ENCODE data around the gene FAHD2A.

The FAHD2A gene

DNA sequence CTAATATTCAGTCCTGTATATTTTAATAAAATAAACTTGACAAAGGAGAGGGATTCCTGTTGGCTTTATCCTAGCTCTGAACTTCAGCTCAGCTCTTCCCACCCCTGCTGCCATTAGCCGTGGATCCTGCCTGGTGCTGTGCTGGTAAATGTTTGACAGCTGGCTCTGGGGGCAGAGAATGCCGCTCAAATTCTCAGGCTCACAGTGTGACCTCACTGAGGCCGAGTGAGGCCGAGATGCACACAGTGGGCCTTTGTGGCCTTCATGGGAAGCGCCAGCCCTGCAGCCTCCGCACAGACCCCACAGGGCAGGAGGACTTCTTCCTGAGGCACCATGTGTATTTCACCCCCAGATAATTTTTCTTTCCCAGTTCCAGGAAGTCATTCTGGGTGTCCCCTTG is 16.5 kb upstream of the FAHD2A start:
- no peak overlapping the region for H3K4me3 ChIP-seq (ENCODE audit: low read depth, low read length)
- no peak for DNase-seq (ENCODE audit: low read depth)
- TF ChIP-seq, protein P1, sequence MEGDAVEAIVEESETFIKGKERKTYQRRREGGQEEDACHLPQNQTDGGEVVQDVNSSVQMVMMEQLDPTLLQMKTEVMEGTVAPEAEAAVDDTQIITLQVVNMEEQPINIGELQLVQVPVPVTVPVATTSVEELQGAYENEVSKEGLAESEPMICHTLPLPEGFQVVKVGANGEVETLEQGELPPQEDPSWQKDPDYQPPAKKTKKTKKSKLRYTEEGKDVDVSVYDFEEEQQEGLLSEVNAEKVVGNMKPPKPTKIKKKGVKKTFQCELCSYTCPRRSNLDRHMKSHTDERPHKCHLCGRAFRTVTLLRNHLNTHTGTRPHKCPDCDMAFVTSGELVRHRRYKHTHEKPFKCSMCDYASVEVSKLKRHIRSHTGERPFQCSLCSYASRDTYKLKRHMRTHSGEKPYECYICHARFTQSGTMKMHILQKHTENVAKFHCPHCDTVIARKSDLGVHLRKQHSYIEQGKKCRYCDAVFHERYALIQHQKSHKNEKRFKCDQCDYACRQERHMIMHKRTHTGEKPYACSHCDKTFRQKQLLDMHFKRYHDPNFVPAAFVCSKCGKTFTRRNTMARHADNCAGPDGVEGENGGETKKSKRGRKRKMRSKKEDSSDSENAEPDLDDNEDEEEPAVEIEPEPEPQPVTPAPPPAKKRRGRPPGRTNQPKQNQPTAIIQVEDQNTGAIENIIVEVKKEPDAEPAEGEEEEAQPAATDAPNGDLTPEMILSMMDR (IDR thresholded peaks at IDR 0.05; ENCODE audit: insufficient read depth, low read depth, low read length, missing control alignments) = no peak

DNA sequence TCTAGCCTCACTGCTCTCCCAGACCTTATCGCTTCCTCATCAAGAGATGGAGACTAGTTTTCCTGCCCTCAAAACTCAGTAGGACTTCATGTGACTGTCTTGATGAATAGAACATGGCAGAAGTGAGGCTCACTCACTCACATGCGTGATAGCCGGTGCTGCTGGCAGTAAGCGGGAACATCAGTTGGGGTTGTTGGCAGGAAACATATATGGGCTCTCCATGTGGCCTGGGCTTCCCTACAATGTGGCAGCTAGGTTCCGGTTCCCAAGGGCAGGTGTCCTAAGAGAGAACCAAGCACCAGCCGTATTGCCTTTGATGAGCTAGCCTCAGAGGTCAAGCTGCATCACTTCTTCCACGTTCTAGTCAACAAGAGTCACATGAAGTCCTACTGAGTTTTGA is 15.2 kb upstream of the FAHD2A start:
- no peak for DNase-seq (ENCODE audit: low read depth)
- H3K4me3 ChIP-seq (ENCODE audit: low read depth, low read length) = no peak overlapping the region
- TF ChIP-seq, protein P1 (IDR thresholded peaks at IDR 0.05; ENCODE audit: insufficient read depth, low read depth, low read length, missing control alignments) = no peak

DNA sequence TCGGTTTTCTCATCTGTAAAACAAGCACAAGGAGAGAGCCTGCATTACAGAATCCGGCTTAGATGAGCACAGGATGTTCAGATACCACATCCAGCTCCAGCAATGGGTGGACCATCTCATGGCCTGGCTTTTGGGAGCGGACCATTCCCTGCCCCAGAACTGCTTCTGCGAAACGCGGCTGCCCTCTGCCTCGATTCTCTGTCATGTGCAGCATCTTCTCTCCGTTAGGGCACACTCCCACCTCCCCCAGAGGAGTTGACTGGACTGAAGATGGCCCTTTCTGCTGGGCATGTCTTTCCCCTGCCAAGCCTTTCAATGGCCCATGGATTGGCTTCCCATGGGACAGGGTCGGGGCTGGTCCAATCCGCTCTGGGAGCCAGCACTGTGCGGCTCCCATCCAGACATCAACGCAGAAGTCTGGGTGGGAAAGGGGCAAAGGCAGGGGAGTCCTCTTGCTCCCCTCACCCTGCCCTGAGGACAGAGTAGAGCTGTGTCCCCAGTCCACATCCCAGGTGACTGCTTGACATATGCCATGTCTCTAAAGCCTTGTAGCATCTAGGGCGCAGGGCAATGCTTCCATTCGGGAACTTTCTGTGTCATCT is 14.3 kb upstream of the FAHD2A start:
- no peak overlapping the region for H3K4me3 ChIP-seq (ENCODE audit: low read depth, low read length)
- DNase-seq (ENCODE audit: low read depth) = no peak
- TF ChIP-seq, protein P1 (IDR thresholded peaks at IDR 0.05; ENCODE audit: insufficient read depth, low read depth, low read length, missing control alignments) = no peak

DNA sequence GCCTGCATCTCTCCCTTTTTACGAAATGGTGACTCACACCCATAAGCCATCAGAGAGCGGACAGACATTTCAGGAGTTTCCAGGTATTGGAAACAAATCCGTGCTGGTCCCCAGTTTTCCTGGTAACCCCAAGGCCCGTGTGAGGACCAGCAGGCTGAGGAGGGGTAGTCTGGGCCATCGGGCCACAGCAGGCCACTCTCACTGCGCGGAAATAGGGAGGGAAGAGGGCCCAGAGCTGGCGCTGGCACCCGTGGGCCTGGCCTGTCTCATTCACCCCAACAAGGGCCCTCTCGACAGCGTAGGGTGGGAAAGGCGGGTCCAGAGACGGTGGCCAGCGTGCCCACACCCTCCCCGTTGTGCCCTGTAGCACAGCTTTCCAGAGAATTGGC is 13.7 kb upstream of the FAHD2A start:
- H3K4me3 ChIP-seq (ENCODE audit: low read depth, low read length) = no peak overlapping the region
- TF ChIP-seq, protein P1 (IDR thresholded peaks at IDR 0.05; ENCODE audit: insufficient read depth, low read depth, low read length, missing control alignments) = no peak
- DNase-seq (ENCODE audit: low read depth) = no peak

DNA sequence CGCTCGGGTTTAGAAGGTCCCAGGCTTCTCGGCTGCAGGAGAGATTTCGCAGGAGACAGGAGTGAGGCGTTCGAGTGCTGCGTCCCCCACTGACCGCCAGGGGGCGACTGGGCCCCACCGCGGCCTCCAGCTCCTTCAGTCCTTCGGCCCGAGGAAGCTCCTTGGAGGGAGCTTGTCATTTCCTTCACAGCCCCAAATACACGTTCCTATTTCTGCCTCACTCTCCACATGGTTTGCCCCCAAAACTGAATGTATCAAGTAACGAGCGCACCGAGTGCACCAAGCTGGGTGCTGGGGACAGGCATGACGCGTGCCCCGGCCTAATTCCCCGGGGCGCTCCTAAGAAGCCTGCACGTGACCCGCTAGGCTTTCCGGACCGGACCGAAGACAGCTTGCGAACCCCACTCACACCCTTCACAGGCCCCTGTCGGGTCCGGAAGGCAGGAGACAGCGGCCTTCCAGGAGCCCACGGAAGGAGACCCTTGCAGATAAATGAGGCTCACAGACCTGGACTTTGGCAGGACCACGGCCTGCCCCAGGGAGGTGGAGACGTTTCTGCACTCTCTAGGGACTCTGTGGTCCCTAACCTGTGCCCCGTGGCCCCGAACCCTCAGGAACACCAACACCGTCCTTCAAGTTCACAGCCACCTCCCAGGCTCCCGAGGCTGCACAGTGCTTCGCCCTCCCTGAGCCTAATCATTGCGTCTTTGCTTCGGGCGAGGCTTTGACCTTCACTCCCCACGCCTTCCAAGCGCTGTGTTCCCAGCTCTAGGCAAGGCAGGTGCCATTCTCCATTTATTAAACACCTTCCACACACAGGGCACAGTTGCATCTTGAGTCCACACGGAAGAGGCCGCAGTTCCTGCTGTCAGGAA is 13.0 kb upstream of the FAHD2A start:
- TF ChIP-seq, protein P1 (IDR thresholded peaks at IDR 0.05; ENCODE audit: insufficient read depth, low read depth, low read length, missing control alignments) = peak; percentile 95
- DNase-seq (ENCODE audit: low read depth) = peak; percentile 57
- no peak overlapping the region for H3K4me3 ChIP-seq (ENCODE audit: low read depth, low read length)

DNA sequence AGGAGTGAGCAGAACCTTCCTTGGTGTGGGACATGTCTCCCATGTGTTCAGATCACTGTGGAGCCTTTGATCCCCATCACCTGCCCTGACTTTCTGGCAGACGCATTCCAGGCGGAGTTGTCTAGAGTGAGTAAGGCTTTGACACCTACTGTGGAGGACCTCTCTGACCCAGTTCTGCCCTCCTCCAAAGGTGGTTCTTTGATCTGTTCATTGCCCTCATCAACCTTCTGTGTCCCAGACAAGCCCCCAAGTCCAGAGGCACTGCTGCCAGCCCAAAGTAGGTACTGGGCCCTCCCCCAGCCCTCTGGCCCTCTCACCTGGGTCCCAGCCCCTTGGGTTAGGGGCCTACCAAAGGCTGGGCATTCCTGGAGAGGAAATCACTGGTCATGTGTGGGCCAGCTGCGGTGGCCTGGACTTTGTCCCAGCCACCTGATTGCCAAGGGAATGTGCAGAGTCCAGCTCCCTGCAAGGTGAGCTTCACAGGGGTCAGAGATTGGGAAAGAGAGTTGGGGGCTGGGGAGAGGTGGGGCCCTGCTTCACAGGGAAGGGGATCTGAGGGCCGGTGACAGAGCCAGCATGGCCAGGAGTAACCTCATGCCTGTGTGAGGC is 12.1 kb upstream of the FAHD2A start:
- H3K4me3 ChIP-seq (ENCODE audit: low read depth, low read length) = no peak overlapping the region
- DNase-seq (ENCODE audit: low read depth) = no peak
- TF ChIP-seq, protein P1 (IDR thresholded peaks at IDR 0.05; ENCODE audit: insufficient read depth, low read depth, low read length, missing control alignments) = no peak
